Measurements from ENCODE around the gene B3GNT7.

Gene B3GNT7

DNA sequence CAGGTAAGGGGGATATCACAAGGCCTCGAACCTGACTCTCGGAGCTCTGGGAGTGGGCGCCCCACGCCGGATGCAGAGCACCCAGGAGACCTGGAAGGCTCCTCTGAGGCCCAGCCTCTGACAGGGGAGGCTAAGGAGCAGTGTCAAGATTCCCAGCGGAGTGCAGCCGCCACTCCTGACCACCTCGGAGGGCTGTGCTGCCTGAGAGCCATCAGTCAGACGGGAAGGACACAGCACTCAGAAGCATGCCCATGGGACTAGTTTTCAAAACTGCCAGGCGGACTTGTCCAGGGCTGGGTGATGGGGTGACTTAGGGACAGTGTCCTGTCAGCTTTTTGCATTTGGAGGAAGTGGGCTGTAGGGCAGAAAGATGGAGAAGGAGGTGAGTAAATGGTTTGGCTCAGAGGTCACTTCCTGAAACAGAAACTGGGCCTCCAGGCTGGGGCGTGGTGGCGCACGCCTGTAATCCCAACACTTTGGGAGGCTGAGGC, 34.6 kb upstream of the B3GNT7 start:
- Mint-ChIP-seq H3K27ac (no peak overlapping the region), H3K4me1 (peaks cover 11% of the 10 kb centered on the region), H3K27me3 (no peaks in the 10 kb centered on the region), H3K4me3 (no peak overlapping the region), H3K36me3 (no peaks in the 10 kb centered on the region), H3K9me3 (no peaks in the 10 kb centered on the region)

DNA sequence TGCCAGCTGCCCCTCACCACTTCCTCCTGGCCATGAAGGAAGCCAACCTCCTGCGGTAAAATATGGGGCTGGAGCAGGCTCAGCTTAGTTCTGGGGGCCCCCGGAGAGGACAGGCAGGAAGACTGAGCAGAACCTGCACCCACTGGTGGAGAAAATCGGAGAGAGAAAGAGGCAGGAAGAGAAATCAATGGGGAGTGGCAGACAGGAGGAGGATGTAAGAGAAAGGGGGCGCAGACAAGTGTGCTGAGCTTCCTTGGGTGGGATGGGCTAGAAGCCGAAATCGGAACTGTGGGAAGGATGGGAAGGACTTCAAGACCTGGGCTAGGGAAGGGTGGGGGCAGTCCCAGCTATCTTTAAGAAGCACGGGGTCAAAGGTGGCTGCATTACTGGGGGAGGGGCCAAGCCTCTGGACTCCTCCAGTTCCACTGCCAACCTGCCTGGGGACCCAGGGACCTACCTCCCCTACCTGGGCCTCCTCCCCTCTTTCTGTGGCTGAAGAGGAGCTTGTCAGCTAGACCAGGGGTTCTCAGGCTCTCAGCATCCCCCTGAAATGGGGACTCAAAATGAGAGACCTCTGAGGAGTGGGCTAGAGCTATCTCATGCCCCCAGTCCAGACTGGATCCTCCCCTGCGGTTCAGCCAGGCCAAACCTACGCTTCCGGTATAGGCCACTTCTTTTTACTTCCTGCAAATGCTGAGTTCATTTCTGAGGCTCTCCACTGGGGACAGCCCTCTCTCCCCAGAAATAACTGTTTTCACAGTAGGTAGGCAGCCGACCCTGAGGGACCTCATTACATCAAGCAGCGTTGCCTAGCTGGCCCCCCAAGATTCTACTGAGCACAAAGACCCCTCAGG, 33.6 kb upstream of the B3GNT7 start:
- Mint-ChIP-seq H3K9me3 (no peaks in the 10 kb centered on the region), H3K4me1 (peaks cover 11% of the 10 kb centered on the region), H3K27me3 (no peaks in the 10 kb centered on the region), H3K36me3 (no peaks in the 10 kb centered on the region), H3K27ac (no peak overlapping the region), H3K4me3 (peak overlapping the region; percentile 39)

DNA sequence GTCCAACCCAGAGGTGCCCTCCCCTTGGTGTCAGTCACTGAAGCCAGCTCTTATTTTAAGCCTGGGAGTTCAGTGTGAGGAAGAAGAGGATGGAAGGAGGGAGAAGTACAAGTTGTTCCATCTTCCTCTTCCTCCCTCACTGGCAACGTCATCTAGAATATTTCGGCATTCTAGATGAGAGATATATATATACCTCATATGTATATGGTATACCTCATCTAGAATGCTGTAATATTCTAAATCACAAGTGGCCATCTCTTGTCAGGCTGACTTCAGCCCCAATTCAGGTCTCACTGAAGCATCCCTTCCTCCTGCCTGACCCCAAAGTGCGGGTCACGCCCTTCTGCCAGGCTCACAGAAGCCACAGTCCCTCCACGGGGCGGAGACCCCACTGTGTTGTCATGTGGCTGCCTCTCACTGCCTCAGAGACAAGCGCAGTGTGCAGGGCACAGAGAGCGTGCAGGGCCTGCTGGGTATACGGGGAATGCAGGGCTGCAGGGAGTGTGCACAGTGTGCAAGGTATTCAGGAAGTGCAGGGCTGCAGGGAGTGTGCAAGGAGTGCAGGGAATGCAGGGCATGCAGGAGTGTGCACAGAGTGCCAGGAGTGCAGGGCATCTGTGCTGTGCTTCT, 32.8 kb upstream of the B3GNT7 start:
- Mint-ChIP-seq H3K27ac (peak overlapping the region; percentile 8), H3K36me3 (no peaks in the 10 kb centered on the region), H3K4me1 (peaks cover 11% of the 10 kb centered on the region), H3K27me3 (no peaks in the 10 kb centered on the region), H3K9me3 (no peaks in the 10 kb centered on the region), H3K4me3 (peak overlapping the region; percentile 39)

DNA sequence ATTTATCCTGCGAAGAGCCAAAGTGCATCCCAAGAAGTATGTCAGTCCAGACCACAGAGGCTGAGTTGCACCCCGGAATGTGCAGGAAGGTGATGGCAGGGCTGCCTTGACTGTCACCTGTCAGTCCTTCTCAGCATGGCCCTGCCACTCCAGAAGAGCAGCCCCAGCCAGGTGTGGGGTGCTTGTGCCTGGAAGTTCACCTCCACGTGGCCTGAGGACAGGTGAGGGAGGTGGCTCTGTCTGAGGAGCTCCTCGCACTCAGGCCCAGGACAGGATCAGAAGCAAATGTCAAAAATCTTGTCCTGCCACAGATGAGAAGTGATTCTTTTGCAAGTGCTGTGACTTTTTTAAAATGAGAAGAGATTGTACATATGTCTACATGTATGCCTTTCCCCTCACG, 31.4 kb upstream of the B3GNT7 start:
- H3K27me3 Mint-ChIP-seq = no peaks in the 10 kb centered on the region
- H3K4me3 Mint-ChIP-seq = no peak overlapping the region
- no peak overlapping the region for H3K27ac Mint-ChIP-seq
- no peaks in the 10 kb centered on the region for H3K36me3 Mint-ChIP-seq
- H3K4me1 Mint-ChIP-seq = peaks cover 11% of the 10 kb centered on the region
- H3K9me3 Mint-ChIP-seq = no peaks in the 10 kb centered on the region

DNA sequence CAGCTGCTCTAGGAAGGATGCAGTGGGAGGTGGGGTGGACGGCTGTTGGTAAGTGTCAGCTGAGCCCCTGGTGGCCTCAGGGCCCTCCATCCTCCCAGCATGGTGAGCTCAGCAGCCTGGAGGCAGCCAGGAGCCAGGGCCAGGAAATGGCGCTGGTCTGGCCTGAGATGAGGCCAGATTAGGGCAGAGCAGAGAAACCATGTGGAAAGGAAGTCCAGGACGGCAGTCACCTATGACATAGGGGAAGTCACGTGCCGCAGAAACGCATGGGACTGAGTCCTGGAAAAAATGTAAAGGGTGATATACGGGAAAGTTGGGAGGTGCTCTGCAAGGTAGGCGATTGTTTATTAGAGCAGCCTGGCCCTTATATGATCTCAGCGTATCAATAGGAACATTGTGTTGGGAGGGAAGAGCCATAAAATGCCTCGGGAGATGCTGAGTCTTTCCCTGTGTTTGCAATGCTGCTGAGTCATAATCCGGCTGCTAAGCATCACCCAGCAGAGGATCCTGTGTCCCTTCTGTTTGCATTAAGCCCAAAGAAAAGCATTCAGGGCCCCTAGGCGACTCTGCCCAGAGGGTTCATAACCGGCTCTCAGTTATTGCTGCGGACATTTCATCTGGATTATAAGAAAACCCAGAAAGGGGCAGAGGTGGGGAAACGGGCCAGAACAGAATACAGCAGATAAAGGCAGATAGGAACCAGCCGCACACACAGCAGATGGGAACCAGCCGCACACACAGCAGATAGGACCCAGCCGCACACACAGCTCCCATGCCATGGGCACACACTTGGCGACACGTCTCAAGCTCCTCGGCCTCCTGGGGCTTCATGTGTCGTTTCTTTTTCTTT, 30.3 kb upstream of the B3GNT7 start:
- no peaks in the 10 kb centered on the region for H3K36me3 Mint-ChIP-seq
- H3K9me3 Mint-ChIP-seq = no peaks in the 10 kb centered on the region
- no peaks in the 10 kb centered on the region for H3K27me3 Mint-ChIP-seq
- H3K27ac Mint-ChIP-seq = no peak overlapping the region
- no peak overlapping the region for H3K4me3 Mint-ChIP-seq
- H3K4me1 Mint-ChIP-seq = peaks cover 11% of the 10 kb centered on the region

DNA sequence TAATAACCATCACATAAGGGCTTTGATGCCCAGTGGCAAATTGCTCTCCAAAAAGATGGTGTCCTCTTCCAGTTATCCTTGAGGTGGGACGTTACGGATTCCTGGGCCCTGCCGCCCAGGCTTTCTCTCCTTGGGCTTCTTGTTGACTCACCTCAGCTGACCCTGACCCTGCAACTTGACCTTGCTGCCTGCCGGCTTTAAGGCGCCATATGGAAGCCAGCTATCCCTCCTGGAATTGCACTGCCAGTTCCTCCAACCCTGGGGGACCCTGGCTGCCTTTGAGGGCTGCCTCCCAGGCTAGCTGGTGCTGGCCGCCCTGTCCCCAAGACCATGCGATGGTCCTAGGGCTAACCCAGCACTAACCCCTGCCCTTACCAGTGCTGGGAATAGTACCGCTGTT, 28.3 kb upstream of the B3GNT7 start:
- no peaks in the 10 kb centered on the region for H3K9me3 Mint-ChIP-seq
- peaks cover 9% of the 10 kb centered on the region for H3K4me1 Mint-ChIP-seq
- no peaks in the 10 kb centered on the region for H3K36me3 Mint-ChIP-seq

DNA sequence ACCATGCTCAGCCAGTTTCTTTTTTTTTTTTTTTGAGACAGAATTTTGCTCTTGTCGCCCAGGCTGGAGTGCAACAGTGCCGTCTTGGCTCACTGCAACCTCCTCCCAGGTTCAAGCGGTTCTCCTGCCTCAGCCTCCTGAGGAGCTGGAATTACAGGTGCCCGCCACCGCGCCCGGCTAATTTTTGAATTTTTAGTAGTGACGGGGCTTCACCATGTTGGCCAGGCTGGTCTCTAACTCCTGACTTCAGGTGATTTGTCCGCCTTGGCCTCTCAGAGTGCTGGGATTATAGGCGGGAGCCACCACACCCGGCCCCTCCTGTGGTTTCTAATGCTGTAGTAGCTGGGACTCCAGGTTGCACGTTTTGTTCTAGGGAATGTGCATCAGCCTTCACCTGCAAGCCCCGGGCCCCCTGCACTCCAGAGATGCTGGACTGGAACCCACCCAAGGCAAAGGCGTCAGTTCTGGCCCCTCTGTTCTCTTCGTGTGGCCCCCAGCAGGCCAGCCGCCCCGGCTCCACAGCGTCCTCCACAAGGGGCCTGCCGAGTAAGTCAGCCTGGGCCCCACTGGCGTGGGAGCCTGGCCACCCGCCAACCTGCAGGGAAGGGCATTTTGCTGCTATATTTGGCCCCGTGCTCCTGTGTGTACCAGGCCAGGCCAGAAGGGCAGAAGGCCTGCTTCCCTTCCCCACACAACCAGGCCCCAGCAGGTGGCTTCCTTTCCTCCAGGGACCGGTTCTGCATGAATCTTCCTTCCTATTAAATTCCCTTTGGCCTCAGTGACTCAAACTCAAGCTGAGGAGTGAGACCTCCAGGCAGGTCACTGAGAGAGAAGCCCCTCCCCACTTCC, 25.7 kb upstream of the B3GNT7 start:
- Mint-ChIP-seq H3K4me1 (no peaks in the 10 kb centered on the region), H3K36me3 (no peaks in the 10 kb centered on the region), H3K27me3 (no peaks in the 10 kb centered on the region), H3K9me3 (no peaks in the 10 kb centered on the region), H3K27ac (no peak overlapping the region), H3K4me3 (no peak overlapping the region)

More for the DNA sequence above, 28.3 kb upstream of the B3GNT7 start:
- Mint-ChIP-seq H3K27ac (no peak overlapping the region), H3K4me3 (no peak overlapping the region), H3K27me3 (no peaks in the 10 kb centered on the region)

DNA sequence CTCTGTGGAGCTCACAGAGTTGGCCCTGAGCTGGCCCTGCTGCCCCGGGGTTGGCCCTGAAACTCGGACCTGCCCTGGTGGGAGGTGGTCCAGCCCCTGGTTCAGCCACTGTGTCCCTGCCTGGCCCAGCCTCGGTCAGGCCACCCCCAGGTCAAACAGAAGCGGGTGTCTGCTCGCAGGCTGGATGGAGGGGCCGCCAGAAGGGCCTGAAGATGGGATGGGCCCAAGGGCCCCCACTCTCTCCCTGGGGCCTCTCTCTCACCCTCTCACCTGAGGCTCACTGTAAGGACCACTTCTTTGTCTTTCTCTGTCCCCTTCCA, 25.1 kb upstream of the B3GNT7 start:
- Mint-ChIP-seq H3K4me3 (no peak overlapping the region), H3K36me3 (no peaks in the 10 kb centered on the region), H3K4me1 (no peaks in the 10 kb centered on the region), H3K27ac (no peak overlapping the region), H3K27me3 (no peaks in the 10 kb centered on the region), H3K9me3 (no peaks in the 10 kb centered on the region)

DNA sequence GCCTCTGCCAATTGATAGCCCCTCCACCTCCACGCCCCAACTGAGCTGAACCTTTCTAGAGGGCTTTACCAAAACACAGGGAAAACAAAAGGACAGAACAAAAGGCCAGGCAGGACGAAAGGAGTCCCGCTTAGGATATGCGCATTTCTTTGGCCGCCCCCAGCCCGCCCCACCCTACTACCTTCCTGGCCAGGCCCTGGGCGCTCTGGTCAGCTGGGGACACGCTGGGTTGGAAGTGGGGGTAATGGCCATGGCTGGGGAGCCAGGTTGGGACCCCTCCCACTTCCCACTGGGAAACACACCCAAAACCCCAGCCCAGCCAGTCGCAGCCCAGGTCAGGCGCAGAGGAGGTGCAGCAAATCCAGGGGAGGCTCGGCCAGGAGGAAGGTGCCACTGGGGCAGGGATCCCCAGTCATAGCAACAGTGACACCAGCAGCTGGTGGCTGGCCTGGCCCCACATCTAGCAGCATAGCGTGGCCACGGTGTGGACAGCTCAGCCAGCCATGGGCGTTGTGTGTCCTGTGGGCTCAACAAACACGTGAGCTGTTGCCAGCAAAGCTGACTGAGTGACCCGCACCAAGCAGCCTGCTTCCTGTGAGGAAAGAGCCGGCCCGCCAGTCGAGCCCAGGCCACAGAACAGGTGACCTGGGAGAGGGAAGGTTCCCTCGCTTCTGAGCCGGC, 24.6 kb upstream of the B3GNT7 start:
- H3K9me3 Mint-ChIP-seq = no peaks in the 10 kb centered on the region
- H3K4me3 Mint-ChIP-seq = no peak overlapping the region
- H3K27ac Mint-ChIP-seq = no peak overlapping the region
- no peaks in the 10 kb centered on the region for H3K36me3 Mint-ChIP-seq
- no peaks in the 10 kb centered on the region for H3K4me1 Mint-ChIP-seq
- no peaks in the 10 kb centered on the region for H3K27me3 Mint-ChIP-seq

DNA sequence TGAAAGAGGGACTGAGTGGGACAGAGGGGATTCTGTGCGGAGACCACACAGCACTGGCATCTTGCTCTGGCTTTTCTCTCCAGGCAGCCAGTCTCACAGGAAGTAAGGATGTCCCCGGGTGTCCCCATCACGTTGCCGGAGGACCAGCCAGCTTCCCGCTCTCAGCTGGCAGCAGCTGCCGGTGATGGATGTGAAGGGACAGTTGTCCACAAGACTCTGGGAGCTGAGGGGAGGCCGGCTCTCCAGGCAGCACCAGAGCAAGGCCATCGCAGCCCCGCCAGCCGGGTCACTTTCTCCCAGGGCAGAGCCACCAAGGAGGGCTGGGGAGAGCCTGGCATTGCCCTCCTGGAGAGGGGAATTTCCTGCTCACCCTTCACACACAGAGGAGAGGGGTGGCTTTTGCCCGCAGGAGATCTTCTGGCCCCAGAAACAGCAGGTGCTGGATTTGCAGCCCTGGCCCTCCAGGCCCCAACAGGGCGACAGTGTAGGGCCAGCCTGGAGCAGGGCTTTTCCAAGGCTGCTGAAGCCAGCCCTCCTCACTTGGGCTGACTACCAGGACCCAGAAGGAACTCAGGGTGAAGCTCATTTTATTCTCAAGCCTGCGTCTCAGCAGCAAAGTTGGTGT, 24.0 kb upstream of the B3GNT7 start:
- H3K27ac Mint-ChIP-seq = no peak overlapping the region
- no peak overlapping the region for H3K4me3 Mint-ChIP-seq
- no peaks in the 10 kb centered on the region for H3K36me3 Mint-ChIP-seq
- no peaks in the 10 kb centered on the region for H3K27me3 Mint-ChIP-seq
- H3K9me3 Mint-ChIP-seq = no peaks in the 10 kb centered on the region
- H3K4me1 Mint-ChIP-seq = no peaks in the 10 kb centered on the region

DNA sequence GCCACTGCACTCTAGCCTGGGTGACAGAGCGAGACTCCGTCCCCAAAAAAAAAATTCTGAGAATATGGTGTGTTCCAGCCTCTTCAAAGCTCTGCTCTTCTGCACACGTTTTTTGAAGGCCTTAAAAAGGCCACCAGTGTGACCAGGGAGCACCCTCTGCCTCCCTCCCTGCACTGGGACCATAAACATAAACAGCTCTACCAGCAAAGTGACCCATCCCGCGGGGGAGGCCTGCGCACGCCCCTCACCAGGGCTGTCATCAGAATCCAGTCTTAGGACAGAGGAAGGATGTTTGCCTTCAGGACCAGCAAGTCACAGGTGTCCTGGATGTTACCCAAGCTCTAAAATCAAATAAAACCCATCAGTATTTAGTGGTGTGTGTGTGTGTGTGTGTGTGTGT, 23.2 kb upstream of the B3GNT7 start:
- Mint-ChIP-seq H3K4me3 (no peak overlapping the region), H3K36me3 (no peaks in the 10 kb centered on the region), H3K27me3 (no peaks in the 10 kb centered on the region), H3K4me1 (no peaks in the 10 kb centered on the region), H3K27ac (no peak overlapping the region), H3K9me3 (no peaks in the 10 kb centered on the region)

DNA sequence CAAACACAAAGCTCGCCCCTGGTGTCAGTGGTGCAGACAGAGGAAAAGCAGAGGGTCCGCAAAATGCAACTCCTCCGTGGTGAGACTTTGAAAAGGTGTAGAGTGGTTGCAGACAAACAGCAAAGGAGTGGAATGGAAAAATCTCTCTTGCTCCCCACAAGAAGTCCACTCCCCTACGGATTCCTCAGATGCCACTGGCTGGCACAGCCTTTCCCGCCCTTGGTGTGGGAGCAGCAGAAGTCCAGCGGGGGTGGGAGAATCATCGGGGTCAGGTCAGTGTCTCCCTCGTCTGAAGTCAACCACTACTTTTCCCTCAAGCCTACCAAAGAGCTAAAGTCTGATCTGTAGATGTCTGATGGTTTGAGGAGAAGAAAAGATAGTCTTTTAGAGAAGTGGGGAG, 22.3 kb upstream of the B3GNT7 start:
- Mint-ChIP-seq H3K4me3 (no peak overlapping the region), H3K9me3 (no peaks in the 10 kb centered on the region), H3K27ac (no peak overlapping the region), H3K36me3 (no peaks in the 10 kb centered on the region), H3K4me1 (no peaks in the 10 kb centered on the region), H3K27me3 (no peaks in the 10 kb centered on the region)

DNA sequence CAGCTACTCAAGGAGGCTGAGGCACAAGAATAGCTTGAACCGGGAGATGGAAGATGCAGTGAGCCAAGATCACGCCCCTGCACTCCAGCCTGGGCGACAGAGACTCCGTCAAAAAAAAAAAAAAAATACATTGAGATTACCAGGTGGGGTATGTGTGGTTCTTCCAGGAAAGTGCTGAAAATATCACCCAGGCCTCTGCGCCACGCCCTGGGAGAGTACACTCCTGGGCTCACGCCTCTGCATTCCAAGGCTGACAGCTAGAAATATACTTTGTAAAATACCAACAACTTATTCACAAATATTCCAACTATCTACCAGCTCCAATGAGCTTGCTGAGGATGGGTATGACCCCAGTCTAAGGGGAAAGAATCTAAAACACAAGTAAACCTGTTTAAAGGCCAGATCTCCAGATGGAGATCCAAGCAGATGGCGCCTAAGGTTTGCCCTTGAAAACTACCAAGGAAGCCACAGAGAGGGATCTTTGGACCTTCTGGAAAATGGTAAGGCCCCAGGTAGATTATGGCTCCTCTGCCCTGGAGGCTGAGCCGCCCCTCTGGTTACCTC, 21.6 kb upstream of the B3GNT7 start:
- no peak overlapping the region for H3K4me3 Mint-ChIP-seq
- H3K9me3 Mint-ChIP-seq = no peaks in the 10 kb centered on the region
- no peaks in the 10 kb centered on the region for H3K36me3 Mint-ChIP-seq
- no peaks in the 10 kb centered on the region for H3K27me3 Mint-ChIP-seq
- H3K4me1 Mint-ChIP-seq = no peaks in the 10 kb centered on the region
- H3K27ac Mint-ChIP-seq = no peak overlapping the region

DNA sequence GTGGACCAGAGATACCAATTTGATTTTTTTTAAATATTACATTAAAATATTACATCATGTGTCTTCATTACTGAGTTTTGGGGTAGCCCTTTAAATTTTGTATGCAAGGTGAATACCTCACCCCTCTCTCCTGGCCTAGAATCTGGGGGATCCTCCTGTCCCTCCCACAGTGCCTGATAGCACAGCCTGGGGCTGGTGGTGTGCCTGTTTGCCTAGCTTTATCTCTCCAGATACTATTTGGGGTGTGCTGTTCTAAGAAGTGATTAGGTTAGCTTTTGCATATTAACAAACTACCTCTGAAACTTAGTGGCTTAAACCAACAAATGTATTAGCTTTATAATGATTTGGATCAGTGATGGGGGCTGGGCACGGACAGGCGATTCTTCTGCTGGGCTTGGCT, 20.7 kb upstream of the B3GNT7 start:
- Mint-ChIP-seq H3K9me3 (no peaks in the 10 kb centered on the region), H3K4me1 (no peaks in the 10 kb centered on the region), H3K27me3 (no peaks in the 10 kb centered on the region), H3K27ac (no peak overlapping the region), H3K4me3 (no peak overlapping the region), H3K36me3 (no peaks in the 10 kb centered on the region)

Data from activated naive CD4-positive, alpha-beta T cell treated with anti-CD3 and anti-CD28 coated beads, Interleukin-2, amount 50 U/mL, for 24 hours (primary cell).